Fibroblast of skin of left quadriceps (primary cell): Measurements from ENCODE around the gene F3.
A peak's percentile ranks its signal among the peaks of the same experiment; 100 is the strongest.

ENCODE experiments used
- DNase-seq, 2 experiments: peaks; one replicate each; pipeline ENCODE4 v3.0.0-alpha.2; 2013; ENCODE audit warnings: low read depth in 2 of 2

Gene F3

DNA sequence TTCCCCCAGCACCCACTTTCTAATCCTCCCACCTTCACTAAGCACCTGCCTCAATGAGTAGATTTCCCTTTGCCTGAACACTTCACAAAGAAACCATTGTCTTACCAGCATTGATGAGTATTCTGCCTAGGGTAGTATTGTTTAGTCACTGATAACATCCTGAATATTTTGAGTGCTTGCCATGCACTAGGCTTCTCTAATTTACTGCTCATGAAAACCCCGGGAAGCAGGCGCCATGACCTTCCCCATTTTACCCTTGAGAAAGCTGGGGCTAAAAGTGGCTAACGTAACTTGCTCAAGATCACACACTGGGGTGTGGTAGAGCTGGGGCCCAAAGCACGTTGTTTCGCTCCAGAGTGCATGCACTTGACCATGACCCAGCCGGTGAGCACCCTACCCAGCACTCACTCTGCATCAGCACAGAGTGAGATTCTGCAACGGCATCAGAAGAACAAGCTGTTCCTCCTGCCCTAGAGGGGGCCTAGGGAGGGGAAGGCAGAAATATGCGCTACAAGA lies 10.6 kb upstream of the F3 start:
- no peak for DNase-seq

GRCh38 chr1:94551449-94551848 lies 9.9 kb upstream of the F3 start:
- no peak for DNase-seq

DNA sequence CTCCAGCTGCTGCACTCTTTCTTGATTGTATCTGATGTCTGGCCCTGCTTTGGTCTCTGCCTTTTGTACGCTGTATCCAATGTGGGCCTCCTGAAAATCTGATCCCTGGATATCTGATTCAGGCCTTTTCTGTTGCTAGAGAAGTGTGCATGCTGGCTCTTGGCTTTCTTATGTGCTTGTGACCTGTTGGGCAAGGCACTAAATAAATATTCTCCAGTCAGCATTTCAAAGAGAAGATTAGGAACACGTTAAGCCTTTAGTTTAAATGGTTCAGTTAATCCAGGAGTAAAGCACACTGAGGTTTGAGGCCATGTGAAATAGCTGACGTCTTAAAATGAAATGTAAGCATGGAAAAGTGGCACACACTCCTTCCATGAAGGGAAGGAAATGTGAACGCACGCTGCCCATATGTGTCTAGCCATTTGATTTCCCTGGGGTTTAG lies 9.3 kb upstream of the F3 start:
- no peak for DNase-seq

DNA sequence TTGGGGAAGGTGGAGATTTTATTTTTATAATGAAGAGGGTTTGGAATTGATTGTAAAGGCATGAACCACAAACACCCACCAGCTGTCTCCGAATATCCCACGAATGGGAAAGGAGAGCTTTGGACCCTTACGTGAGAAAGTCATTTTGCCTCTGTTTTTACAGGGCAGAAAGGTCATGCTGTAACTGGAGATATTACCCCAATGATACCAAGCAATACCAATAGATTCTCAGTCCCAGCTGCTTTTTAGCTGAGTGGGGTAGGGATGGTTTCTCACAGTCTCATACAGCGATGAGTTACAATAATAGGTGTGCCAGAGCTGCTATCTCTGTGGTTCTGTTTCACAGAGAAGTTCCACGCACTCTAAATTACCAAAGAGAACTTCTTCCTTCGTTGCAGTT lies 8.8 kb upstream of the F3 start:
- no peak for DNase-seq

DNA sequence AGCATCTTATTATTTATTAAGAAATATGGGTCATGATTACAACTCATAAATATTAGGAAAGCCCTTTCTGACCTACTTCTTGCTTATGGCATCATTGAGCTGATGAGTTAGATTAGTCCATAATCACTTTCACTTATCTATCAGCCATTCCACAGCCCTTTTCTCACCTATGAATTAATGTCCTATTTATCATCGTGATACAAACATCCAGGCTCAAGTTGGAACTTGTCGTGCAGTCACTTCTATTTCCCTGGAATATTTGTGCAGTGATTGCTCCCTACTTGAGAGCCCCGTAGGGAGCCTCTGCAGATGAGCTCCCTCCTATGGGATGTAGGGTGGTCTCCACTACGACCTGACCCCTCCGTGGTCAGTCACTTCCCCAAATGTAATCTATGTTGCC lies 8.1 kb upstream of the F3 start:
- no peak for DNase-seq

GRCh38 chr1:94544706-94545490 lies 3.3 kb upstream of the F3 start:
- peak; percentile 54 to 57 for DNase-seq

DNA sequence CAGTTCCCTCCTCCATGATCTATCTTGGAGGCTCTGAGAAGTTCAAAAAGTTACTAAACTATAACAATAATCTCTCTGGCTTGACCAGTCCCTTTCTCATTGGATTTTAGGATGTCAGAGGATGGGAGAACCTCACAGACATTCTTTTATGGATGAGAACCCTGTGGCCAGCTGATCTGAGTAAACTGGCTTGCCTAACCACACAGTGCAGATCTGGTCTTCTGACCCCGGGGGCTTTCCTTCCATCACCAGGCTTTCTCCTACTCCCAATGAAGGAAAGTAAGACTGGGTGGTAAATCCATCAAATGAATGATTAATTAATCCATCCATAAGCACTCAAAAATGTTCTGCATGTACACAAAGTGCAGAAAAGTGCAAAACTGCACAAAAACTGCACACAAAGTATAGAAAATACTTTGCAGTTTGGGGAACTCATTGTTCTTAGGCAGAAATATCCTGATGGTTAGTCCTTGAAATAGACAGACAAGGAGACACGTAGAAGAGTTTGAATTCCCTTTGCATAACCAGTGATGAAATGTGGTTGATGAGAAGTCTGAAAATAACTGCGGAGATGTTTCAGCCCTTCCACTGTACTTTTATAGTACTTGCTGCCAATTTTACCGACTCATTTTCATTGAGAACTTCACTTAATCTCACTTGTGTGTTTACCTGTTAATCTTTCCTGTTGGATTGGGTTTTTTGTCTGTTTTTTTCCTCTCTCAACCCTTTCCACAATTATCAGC lies 2.5 kb upstream of the F3 start:
- no peak for DNase-seq

- DNase-seq: no peak
Observed at GRCh38 chr1:94543001-94543400, 1.4 kb upstream of the F3 start.

DNA sequence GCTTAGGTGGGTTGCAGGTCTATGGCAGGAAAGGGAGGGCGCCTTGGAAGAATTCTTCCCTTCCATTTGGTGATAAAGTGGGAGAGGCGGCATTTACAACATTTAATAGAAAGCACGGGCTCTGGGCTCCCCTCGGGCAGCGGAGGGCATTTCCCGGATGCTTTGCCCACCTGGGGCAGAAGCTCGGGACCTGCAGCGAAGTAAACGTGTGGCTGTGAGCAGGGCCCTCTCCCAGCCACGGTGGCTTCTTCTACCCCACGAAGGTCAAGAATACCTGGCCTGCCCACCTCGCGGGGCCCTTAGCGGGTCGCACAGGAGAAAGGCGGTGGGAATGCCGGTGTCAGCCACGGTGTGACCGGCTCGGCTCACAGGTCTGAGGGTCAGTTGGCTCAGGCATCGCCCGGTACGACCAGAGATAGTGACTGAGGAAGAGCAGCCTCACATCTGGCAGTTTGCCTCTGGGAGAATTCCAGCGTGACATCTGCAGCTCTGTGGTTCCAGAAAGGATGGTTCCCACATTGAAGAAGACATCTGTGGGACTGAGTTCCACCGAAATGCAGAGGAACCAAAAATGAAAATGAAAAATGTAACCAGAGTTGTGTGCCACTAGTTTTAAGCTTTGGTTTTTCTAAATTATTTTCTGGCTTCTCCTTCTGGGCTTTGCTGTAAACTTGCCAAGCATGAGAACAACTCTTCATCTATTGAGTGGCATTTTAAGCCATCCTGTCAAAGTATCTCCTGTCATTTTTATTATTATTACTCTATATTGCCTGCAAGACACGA lies 720 bp upstream of the F3 start:
- peak; percentile 42 to 51 for DNase-seq

GRCh38 chr1:94540440-94541245 lies 916 bp downstream of the F3 start:
- DNase-seq: no peak

DNA sequence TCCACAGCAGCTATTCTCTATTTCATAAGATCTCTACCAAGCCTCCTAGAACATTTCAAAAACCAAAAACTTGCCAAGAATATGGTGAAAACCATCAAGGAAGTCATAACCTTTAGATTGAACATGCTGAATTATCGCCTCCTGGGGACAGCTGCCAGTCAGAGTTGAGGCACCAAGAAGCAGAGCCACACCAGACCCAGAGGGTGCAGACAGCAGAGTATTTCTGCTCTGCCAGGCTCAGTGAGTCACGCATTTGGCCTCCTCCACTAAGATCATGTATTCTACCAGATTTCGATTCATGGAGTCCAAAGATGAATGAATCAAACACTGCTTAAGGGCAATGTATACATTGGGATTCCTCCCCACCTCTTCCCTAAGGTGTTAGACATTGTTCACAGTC lies 2.1 kb downstream of the F3 start:
- no peak for DNase-seq

- DNase-seq: no peak
Observed at GRCh38 chr1:94538243-94538827, 3.2 kb downstream of the F3 start.

DNA sequence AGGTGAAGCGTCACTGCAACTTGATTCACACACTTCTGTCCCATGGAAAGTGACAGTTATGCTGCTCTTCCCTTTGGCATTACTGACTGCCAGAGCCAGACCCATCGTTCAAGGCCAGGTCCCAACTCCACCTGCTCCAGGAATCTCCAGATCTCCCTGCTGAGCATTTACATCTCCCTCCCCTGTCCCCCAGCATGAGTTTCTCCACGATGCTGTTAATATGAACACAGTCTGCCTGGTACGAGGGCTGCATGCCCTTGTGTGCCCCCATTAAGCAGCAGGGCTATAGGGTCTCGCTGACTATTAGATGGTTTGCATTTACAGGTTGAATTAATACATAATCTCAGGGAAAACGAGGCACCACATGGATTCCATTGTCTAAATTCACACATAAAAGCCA lies 4.3 kb downstream of the F3 start:
- no peak for DNase-seq

GRCh38 chr1:94535879-94536278 lies 5.7 kb downstream of the F3 start:
- DNase-seq: no peak

- no peak for DNase-seq
Observed at GRCh38 chr1:94535095-94535494, 6.5 kb downstream of the F3 start.

GRCh38 chr1:94532077-94532476 lies 9.5 kb downstream of the F3 start:
- DNase-seq: no peak

DNA sequence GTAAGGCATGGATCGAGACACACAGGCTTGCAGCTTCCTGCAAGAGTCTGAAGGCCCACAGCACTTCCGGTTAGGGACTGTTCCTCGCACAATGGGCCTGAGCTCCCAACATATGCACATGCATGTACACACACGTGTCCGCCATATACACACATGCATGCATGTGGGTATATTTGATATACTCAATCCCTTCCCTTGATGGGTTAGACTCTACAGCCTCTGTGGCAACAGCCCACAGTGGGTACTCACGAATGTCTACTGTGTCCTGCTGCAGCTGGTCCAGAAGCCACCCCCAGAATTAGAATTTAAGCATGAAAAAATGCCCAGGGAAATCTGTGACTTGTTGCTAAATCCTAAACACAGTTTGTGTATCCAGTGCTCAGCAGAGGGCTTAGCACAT lies 9.9 kb downstream of the F3 start:
- DNase-seq: no peak

DNA sequence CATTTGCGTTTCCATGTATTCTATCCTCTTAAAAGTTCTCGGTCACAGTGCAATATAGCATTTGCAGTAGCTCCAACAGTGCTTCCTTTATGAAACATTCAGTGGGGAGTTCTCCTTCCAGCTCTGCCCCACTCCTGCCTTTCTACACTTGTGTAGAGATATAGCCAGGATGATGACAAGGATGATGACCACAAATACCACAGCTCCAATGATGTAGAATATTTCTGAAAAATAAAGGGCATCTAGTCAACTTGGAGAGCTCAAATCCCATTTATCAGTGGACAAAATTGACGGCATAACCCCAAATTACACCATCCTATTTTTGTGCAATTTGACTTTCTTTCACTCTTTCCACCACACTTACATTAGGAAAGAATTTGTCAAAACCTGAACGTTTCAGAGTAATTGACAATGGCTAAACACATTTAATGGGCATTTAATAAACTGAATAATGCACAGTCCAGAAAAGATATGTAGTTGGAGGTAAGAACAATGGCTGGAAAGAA lies 11.1 kb downstream of the F3 start:
- no peak for DNase-seq

- no peak for DNase-seq
Observed at GRCh38 chr1:94529416-94529815, 12.1 kb downstream of the F3 start.

GRCh38 chr1:94528826-94529225 lies 12.7 kb downstream of the F3 start:
- no peak for DNase-seq

DNA sequence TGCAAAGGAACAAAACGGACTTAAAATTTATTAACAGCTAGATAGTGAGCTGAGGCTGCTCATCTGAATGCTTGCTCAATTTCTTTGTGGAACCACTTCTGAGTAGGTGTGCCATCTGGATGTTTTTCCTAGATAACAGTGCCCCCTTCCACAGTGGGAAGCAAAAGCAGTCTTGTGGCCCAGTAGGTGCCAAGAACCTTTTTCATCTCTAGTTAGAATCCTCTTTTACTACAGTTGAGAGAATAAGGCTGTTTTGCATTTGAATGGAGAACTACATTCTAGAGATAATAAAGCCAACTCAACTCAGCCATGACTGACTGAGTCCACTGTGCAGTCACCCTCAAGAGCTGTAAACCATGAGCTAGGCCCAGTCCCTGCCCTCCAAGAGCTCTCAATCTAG lies 13.3 kb downstream of the F3 start:
- DNase-seq: no peak
